HEK293 (cell line): ENCODE measurements around the gene MMP28.
A peak's percentile ranks its signal among the peaks of the same experiment; 100 is the strongest.

ENCODE experiments used
- CTCF ChIA-PET: fragments of 350-600 bp; formaldehyde crosslinking; extraction: SDS; loops from one replicate; lab custom pipeline; 2021; ENCODE audit warnings: antibody characterized with exemption; lab: Yijun Ruan, JAX
- POLR2A ChIA-PET: fragments of 300-600 bp; formaldehyde crosslinking; extraction: SDS; loops from one replicate; lab custom pipeline; 2020; ENCODE audit warnings: antibody characterized with exemption, inconsistent platforms; lab: Yijun Ruan, JAX
- H3K27ac ChIP-seq: fragments of 200-500 bp; sonication (Bioruptor generic); 2 replicates; pipeline ENCODE4 v1.5.1; 2014; ENCODE audit warnings: low read depth, low read length, control low read depth, inconsistent platforms; ENCODE audit errors: extremely low read depth
- H3K36me3 ChIP-seq, 2 experiments: fragments of 200-500 bp in 1 of 2; sonication (Bioruptor generic) in 1 of 2; 1 replicate in 1 of 2; 2 replicates in 1 of 2; pipeline ENCODE4 v1.5.1; 2014 to 2017; ENCODE audit warnings: inconsistent platforms in 2 of 2, low read length in 2 of 2; ENCODE audit not compliant: control insufficient read depth in 2 of 2, insufficient read depth in 1 of 2
- H3K4me1 ChIP-seq: fragments of 200-500 bp; sonication (Bioruptor generic); 2 replicates; pipeline ENCODE4 v1.5.1; 2014; ENCODE audit warnings: mild to moderate bottlenecking, low read length, inconsistent platforms; ENCODE audit not compliant: control insufficient read depth, insufficient read depth
- H3K4me3 ChIP-seq: 2 replicates; pipeline ENCODE4 v1.5.1; 2011; ENCODE audit warnings: low read depth, mild to moderate bottlenecking, control low read depth, low read length, moderate library complexity
- H3K9me3 ChIP-seq: fragments of 200-500 bp; sonication (Bioruptor generic); 2 replicates; pipeline ENCODE4 v1.5.1; 2014; ENCODE audit warnings: low read depth, low read length, inconsistent platforms; ENCODE audit not compliant: control insufficient read depth, insufficient read depth
- GLIS1 ChIP-seq: fragments of 450-650 bp; formaldehyde crosslinking; IDR thresholded peaks from 2 replicates; pipeline ENCODE4 v1.5.1; 2016; ENCODE audit warnings: missing biosample characterization, missing genetic modification characterization
- KLF10 ChIP-seq: fragments of 450-650 bp; IDR thresholded peaks from 2 replicates; pipeline ENCODE4 v1.5.1; 2018; ENCODE audit warnings: missing biosample characterization, mild to moderate bottlenecking, missing genetic modification characterization
- SCRT2 ChIP-seq: fragments of 450-650 bp; formaldehyde crosslinking; IDR thresholded peaks from 2 replicates; pipeline ENCODE4 v1.5.1; 2016; ENCODE audit warnings: missing biosample characterization, missing genetic modification characterization
- TRIM28 ChIP-seq: IDR thresholded peaks from 2 replicates; pipeline ENCODE4 v1.6.1; 2011; ENCODE audit warnings: low read length, control low read depth, borderline replicate concordance
- ZBTB1 ChIP-seq: fragments of 450-650 bp; formaldehyde crosslinking; IDR thresholded peaks from 2 replicates; pipeline ENCODE4 v1.5.1; 2016; ENCODE audit warnings: missing biosample characterization, missing genetic modification characterization
- ZBTB20 ChIP-seq: fragments of 450-650 bp; formaldehyde crosslinking; IDR thresholded peaks from 2 replicates; pipeline ENCODE4 v1.5.1; 2016; ENCODE audit warnings: missing biosample characterization, missing genetic modification characterization
- ZNF214 ChIP-seq: fragments of 450-650 bp; formaldehyde crosslinking; IDR thresholded peaks from 2 replicates; pipeline ENCODE4 v1.5.1; 2017; ENCODE audit warnings: missing biosample characterization, mild to moderate bottlenecking, missing genetic modification characterization, borderline replicate concordance
- ZNF239 ChIP-seq: fragments of 450-650 bp; formaldehyde crosslinking; IDR thresholded peaks from 2 replicates; pipeline ENCODE4 v1.5.1; 2016; ENCODE audit warnings: missing biosample characterization, missing genetic modification characterization
- ZNF24 ChIP-seq: fragments of 450-650 bp; formaldehyde crosslinking; IDR thresholded peaks from 2 replicates; pipeline ENCODE4 v1.5.1; 2016; ENCODE audit warnings: missing biosample characterization, missing genetic modification characterization
- ZNF341 ChIP-seq: fragments of 450-650 bp; formaldehyde crosslinking; IDR thresholded peaks from 2 replicates; pipeline ENCODE4; 2016; ENCODE audit warnings: low read depth, missing biosample characterization, missing genetic modification characterization
- ZNF394 ChIP-seq: fragments of 450-650 bp; formaldehyde crosslinking; IDR thresholded peaks from 2 replicates; pipeline ENCODE4 v1.5.1; 2016; ENCODE audit warnings: missing biosample characterization, missing genetic modification characterization, mild to moderate bottlenecking, moderate library complexity, borderline replicate concordance
- ZNF560 ChIP-seq: fragments of 450-650 bp; formaldehyde crosslinking; IDR thresholded peaks from 2 replicates; pipeline ENCODE4 v1.5.1; 2017; ENCODE audit warnings: missing biosample characterization, missing genetic modification characterization, borderline replicate concordance
- ZNF610 ChIP-seq: fragments of 450-650 bp; formaldehyde crosslinking; IDR thresholded peaks from 2 replicates; pipeline ENCODE4 v1.5.1; 2016; ENCODE audit warnings: missing biosample characterization, missing genetic modification characterization, borderline replicate concordance
- ZNF654 ChIP-seq: fragments of 450-650 bp; formaldehyde crosslinking; IDR thresholded peaks from 2 replicates; pipeline ENCODE4 v1.5.1; 2016; ENCODE audit warnings: low read depth, missing biosample characterization, missing genetic modification characterization
- ZNF664 ChIP-seq: fragments of 450-650 bp; formaldehyde crosslinking; IDR thresholded peaks from 2 replicates; pipeline ENCODE4 v1.5.1; 2016; ENCODE audit warnings: missing biosample characterization, missing genetic modification characterization
- ZNF670 ChIP-seq: fragments of 450-650 bp; formaldehyde crosslinking; IDR thresholded peaks from 2 replicates; pipeline ENCODE4 v1.5.1; 2016; ENCODE audit warnings: missing biosample characterization, missing genetic modification characterization, low read depth
- ZNF707 ChIP-seq: fragments of 450-650 bp; formaldehyde crosslinking; IDR thresholded peaks from 2 replicates; pipeline ENCODE4 v1.5.1; 2016; ENCODE audit warnings: missing biosample characterization, missing genetic modification characterization
- TF ChIP-seq, protein P1 (sequence below): fragments of 450-650 bp; formaldehyde crosslinking; IDR thresholded peaks from 2 replicates; pipeline ENCODE4 v1.5.1; 2016; ENCODE audit warnings: missing biosample characterization, missing genetic modification characterization
- TF ChIP-seq, protein P2 (sequence below): fragments of 450-650 bp; formaldehyde crosslinking; IDR thresholded peaks from 2 replicates; pipeline ENCODE4 v1.5.1; 2017; ENCODE audit warnings: missing biosample characterization, mild to moderate bottlenecking, missing genetic modification characterization, moderate library complexity
- TF ChIP-seq, protein P3 (sequence below): fragments of 450-650 bp; formaldehyde crosslinking; IDR thresholded peaks from 2 replicates; pipeline ENCODE4 v1.5.1; 2016; ENCODE audit warnings: missing biosample characterization, missing genetic modification characterization, borderline replicate concordance
- TF ChIP-seq, protein P4 (sequence below): fragments of 450-650 bp; IDR thresholded peaks from 2 replicates; pipeline ENCODE4 v1.5.1; 2018; ENCODE audit warnings: missing biosample characterization, mild to moderate bottlenecking, missing genetic modification characterization
- TF ChIP-seq, protein P5 (sequence below): fragments of 450-650 bp; formaldehyde crosslinking; IDR thresholded peaks from 2 replicates; pipeline ENCODE4 v1.5.1; 2016; ENCODE audit warnings: missing biosample characterization, missing genetic modification characterization

Gene MMP28

GRCh38 chr17:35766903-35767510 is 28.4 kb downstream of the MMP28 start:
- CTCF ChIA-PET: interaction anchor here (0.5 to 6.2 kb wide), 14 partner anchors 9 to 442 kb away, joined by 3 to 104 read pairs (median 4); partner anchors contain the start of genes MMP28 and TAF15
- POLR2A ChIA-PET: interaction anchor here (1.0 to 2.1 kb wide), 2 partner anchors 29 to 42 kb away, joined by 3 to 13 read pairs; partner anchors contain the start of genes MMP28 and TAF15
- Histone ChIP-seq H3K9me3 (no peaks in the 10 kb centered on the region), H3K27ac (no peak overlapping the region), H3K36me3 (no peaks in the 10 kb centered on the region), H3K4me1 (no peaks in the 10 kb centered on the region; the same call in 1 of the 2 replicates), H3K4me3 (no peak overlapping the region)
- peak; percentile 37 for TF ChIP-seq ZNF654
- no peak for TF ChIP-seq ZNF707 (tag by site-specific recombination)
- no peak for TF ChIP-seq ZNF24 (tag by site-specific recombination)
- TF ChIP-seq, protein P1, sequence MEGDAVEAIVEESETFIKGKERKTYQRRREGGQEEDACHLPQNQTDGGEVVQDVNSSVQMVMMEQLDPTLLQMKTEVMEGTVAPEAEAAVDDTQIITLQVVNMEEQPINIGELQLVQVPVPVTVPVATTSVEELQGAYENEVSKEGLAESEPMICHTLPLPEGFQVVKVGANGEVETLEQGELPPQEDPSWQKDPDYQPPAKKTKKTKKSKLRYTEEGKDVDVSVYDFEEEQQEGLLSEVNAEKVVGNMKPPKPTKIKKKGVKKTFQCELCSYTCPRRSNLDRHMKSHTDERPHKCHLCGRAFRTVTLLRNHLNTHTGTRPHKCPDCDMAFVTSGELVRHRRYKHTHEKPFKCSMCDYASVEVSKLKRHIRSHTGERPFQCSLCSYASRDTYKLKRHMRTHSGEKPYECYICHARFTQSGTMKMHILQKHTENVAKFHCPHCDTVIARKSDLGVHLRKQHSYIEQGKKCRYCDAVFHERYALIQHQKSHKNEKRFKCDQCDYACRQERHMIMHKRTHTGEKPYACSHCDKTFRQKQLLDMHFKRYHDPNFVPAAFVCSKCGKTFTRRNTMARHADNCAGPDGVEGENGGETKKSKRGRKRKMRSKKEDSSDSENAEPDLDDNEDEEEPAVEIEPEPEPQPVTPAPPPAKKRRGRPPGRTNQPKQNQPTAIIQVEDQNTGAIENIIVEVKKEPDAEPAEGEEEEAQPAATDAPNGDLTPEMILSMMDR (tag by site-specific recombination): peak; percentile 21; the same call in 1 of the 2 replicates

DNA sequence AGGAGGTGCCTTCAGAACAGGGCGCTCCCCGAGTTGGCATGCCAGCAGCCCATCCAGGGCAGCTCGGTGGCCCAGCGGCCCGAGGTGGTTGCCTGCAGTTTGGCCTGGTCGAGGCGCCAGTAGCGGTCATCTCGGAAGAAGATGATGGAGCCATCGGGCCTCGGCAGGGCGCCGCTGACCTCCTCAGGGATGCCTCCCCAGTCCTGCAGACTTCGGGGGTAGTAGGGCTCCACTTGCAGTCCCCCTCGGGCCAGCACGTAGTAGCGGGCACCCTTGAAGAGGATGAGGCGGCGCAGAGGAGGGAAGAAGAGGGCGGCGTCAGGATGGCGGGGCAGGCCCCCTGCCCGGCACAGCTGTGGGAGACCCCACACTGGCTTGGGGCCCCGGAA is 29.0 kb downstream of the MMP28 start:
- TF ChIP-seq, protein P2, sequence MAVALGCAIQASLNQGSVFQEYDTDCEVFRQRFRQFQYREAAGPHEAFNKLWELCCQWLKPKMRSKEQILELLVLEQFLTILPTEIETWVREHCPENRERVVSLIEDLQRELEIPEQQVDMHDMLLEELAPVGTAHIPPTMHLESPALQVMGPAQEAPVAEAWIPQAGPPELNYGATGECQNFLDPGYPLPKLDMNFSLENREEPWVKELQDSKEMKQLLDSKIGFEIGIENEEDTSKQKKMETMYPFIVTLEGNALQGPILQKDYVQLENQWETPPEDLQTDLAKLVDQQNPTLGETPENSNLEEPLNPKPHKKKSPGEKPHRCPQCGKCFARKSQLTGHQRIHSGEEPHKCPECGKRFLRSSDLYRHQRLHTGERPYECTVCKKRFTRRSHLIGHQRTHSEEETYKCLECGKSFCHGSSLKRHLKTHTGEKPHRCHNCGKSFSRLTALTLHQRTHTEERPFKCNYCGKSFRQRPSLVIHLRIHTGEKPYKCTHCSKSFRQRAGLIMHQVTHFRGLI (tag by site-specific recombination): no peak
- TF ChIP-seq, protein P3, sequence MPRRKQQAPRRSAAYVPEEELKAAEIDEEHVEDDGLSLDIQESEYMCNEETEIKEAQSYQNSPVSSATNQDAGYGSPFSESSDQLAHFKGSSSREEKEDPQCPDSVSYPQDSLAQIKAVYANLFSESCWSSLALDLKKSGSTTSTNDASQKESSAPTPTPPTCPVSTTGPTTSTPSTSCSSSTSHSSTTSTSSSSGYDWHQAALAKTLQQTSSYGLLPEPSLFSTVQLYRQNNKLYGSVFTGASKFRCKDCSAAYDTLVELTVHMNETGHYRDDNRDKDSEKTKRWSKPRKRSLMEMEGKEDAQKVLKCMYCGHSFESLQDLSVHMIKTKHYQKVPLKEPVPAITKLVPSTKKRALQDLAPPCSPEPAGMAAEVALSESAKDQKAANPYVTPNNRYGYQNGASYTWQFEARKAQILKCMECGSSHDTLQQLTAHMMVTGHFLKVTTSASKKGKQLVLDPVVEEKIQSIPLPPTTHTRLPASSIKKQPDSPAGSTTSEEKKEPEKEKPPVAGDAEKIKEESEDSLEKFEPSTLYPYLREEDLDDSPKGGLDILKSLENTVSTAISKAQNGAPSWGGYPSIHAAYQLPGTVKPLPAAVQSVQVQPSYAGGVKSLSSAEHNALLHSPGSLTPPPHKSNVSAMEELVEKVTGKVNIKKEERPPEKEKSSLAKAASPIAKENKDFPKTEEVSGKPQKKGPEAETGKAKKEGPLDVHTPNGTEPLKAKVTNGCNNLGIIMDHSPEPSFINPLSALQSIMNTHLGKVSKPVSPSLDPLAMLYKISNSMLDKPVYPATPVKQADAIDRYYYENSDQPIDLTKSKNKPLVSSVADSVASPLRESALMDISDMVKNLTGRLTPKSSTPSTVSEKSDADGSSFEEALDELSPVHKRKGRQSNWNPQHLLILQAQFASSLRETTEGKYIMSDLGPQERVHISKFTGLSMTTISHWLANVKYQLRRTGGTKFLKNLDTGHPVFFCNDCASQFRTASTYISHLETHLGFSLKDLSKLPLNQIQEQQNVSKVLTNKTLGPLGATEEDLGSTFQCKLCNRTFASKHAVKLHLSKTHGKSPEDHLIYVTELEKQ: no peak
- TF ChIP-seq, protein P4, sequence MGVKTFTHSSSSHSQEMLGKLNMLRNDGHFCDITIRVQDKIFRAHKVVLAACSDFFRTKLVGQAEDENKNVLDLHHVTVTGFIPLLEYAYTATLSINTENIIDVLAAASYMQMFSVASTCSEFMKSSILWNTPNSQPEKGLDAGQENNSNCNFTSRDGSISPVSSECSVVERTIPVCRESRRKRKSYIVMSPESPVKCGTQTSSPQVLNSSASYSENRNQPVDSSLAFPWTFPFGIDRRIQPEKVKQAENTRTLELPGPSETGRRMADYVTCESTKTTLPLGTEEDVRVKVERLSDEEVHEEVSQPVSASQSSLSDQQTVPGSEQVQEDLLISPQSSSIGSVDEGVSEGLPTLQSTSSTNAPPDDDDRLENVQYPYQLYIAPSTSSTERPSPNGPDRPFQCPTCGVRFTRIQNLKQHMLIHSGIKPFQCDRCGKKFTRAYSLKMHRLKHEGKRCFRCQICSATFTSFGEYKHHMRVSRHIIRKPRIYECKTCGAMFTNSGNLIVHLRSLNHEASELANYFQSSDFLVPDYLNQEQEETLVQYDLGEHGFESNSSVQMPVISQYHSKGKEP (tag by site-specific recombination): no peak
- TF ChIP-seq SCRT2 (tag by site-specific recombination) (no peak), ZNF214 (tag by site-specific recombination) (no peak), TRIM28 (no peak), ZNF239 (no peak), ZNF670 (tag by site-specific recombination) (no peak), ZNF341 (tag by site-specific recombination) (no peak), KLF10 (no peak), ZNF560 (tag by site-specific recombination) (no peak), ZNF394 (tag by site-specific recombination) (no peak), GLIS1 (no peak), ZNF664 (tag by site-specific recombination) (no peak), ZNF610 (tag by site-specific recombination) (no peak), ZBTB20 (tag by site-specific recombination) (no peak), ZBTB1 (tag by site-specific recombination) (no peak)
- TF ChIP-seq, protein P5, sequence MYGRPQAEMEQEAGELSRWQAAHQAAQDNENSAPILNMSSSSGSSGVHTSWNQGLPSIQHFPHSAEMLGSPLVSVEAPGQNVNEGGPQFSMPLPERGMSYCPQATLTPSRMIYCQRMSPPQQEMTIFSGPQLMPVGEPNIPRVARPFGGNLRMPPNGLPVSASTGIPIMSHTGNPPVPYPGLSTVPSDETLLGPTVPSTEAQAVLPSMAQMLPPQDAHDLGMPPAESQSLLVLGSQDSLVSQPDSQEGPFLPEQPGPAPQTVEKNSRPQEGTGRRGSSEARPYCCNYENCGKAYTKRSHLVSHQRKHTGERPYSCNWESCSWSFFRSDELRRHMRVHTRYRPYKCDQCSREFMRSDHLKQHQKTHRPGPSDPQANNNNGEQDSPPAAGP (tag by site-specific recombination): no peak
- Histone ChIP-seq H3K36me3 (no peaks in the 10 kb centered on the region), H3K9me3 (no peaks in the 10 kb centered on the region), H3K4me1 (no peaks in the 10 kb centered on the region; the same call in 1 of the 2 replicates), H3K4me3 (no peak overlapping the region), H3K27ac (no peak overlapping the region)
- ChIA-PET CTCF (interaction anchor here (0.5 to 6.2 kb wide), 11 partner anchors 9 to 441 kb away, joined by 3 to 104 read pairs (median 7); partner anchors contain the start of genes MMP28 and TAF15), POLR2A (interaction anchor here (2.1 kb wide), 1 partner anchor 42 kb away, joined by 13 read pairs; the partner anchor contains the start of gene TAF15)
